PC-3 (cell line): Measurements from ENCODE around the gene WDR5B. TPM values are rescaled to one million over a fixed set of nuclear protein-coding genes. Genes with fewer than 3 reads are reported as not detected.

Experiments used
- ATAC-seq: fragments of 200-7000 bp; cut with Tn5 transposase; 2 replicates; pipeline ENCODE4 v1.9.1; 2020; ENCODE audit warnings: mild to moderate bottlenecking, moderate library complexity
- BruUV-seq: library from RNA; stranded (reverse); fragments of 400-500 nt; replicated peaks from 2 replicates; lab custom pipeline; 2021; lab: Mats Ljungman, UMichigan
- CTCF ChIA-PET: fragments of 300-600 bp; sonication (Branson Sonifier 250); formaldehyde crosslinking; loops from one replicate; lab custom pipeline; 2022; ENCODE audit warnings: antibody characterized with exemption; lab: Charles Lee
- POLR2A ChIA-PET: fragments of 300-600 bp; sonication (Branson Sonifier 250); formaldehyde crosslinking; loops from one replicate; lab custom pipeline; 2022; ENCODE audit warnings: antibody characterized with exemption; ENCODE audit not compliant: unreplicated experiment; lab: Charles Lee
- DNase-seq: peaks from one replicate; pipeline ENCODE4 v3.0.0-alpha.2; 2015
- H2AFZ ChIP-seq: fragments of 300-600 bp; sonication (generic); 2 replicates; pipeline ENCODE4 v1.6.0; 2016; ENCODE audit warnings: antibody characterized with exemption, low read length
- H3F3A ChIP-seq: fragments of 300-600 bp; sonication (generic); one replicate; pipeline ENCODE4 v1.6.0; 2017; ENCODE audit warnings: antibody characterized with exemption, low read length, control low read depth, mild to moderate bottlenecking; ENCODE audit not compliant: unreplicated experiment
- H3K27ac ChIP-seq: fragments of 300-600 bp; sonication (generic); 2 replicates; pipeline ENCODE4 v1.5.1; 2016; ENCODE audit warnings: mild to moderate bottlenecking, low read length
- H3K27me3 ChIP-seq: fragments of 300-600 bp; sonication (generic); 2 replicates; pipeline ENCODE4 v1.6.1; 2016; ENCODE audit warnings: low read length, mixed read lengths
- H3K36me3 ChIP-seq: fragments of 300-600 bp; sonication (generic); 2 replicates; pipeline ENCODE4 v1.6.1; 2016; ENCODE audit warnings: low read depth, mixed run types, low read length, mixed read lengths
- H3K4me1 ChIP-seq: fragments of 300-600 bp; sonication (generic); 2 replicates; pipeline ENCODE4 v1.5.1; 2016; ENCODE audit warnings: low read length; ENCODE audit not compliant: insufficient read depth
- H3K4me2 ChIP-seq: fragments of 300-600 bp; sonication (generic); 2 replicates; pipeline ENCODE4 v1.6.0; 2016; ENCODE audit warnings: low read length
- H3K4me3 ChIP-seq: fragments of 300-600 bp; sonication (generic); 2 replicates; pipeline ENCODE4 v1.5.1; 2016; ENCODE audit warnings: mild to moderate bottlenecking, low read length, mixed read lengths
- H3K79me2 ChIP-seq: fragments of 300-600 bp; sonication (generic); 2 replicates; pipeline ENCODE4 v1.6.1; 2017; ENCODE audit warnings: low read length, mixed read lengths
- H3K9ac ChIP-seq: fragments of 300-600 bp; sonication (generic); 2 replicates; pipeline ENCODE4 v1.6.0; 2016; ENCODE audit warnings: mild to moderate bottlenecking, low read length
- H3K9me2 ChIP-seq: fragments of 300-600 bp; sonication (generic); replicated peaks from 2 replicates; pipeline ENCODE4 v1.6.1; 2016; ENCODE audit warnings: mixed run types, low read length, mixed read lengths
- H3K9me3 ChIP-seq: fragments of 300-600 bp; sonication (generic); 2 replicates; pipeline ENCODE4 v1.6.1; 2016; ENCODE audit warnings: low read length, mixed read lengths
- H4K20me1 ChIP-seq: fragments of 300-600 bp; sonication (generic); 2 replicates; pipeline ENCODE4 v1.6.1; 2016; ENCODE audit warnings: low read length, mixed read lengths
- EZH2 ChIP-seq: fragments of 300-600 bp; sonication (generic); IDR thresholded peaks from one replicate; pipeline ENCODE4 v1.6.1; 2017; ENCODE audit warnings: antibody characterized with exemption, mild to moderate bottlenecking, low read length; ENCODE audit not compliant: unreplicated experiment
- EZH2phosphoT487 ChIP-seq: fragments of 300-600 bp; sonication (generic); IDR thresholded peaks from 2 replicates; pipeline ENCODE4 v1.6.1; 2018; ENCODE audit warnings: mild to moderate bottlenecking, antibody characterized with exemption, low read length, borderline replicate concordance
- intact Hi-C: fragments of 100-400 bp; cut with micrococcal nuclease; formaldehyde crosslinking; loops from 2 replicates; pipeline ENCODE4 v1.9.0; 2023
- total RNA-seq: library from RNA; depleted of rRNA; stranded (reverse); fragments of >200 nt; gene quantifications from 2 replicates; pipeline ENCODE4 v1.2.3, GENCODE V29; 2014
- TF ChIP-seq, protein P1 (sequence below): fragments of 300-600 bp; sonication (generic); conservative IDR thresholded peaks from 2 replicates; pipeline ENCODE4 v1.5.1; 2017; ENCODE audit warnings: antibody characterized with exemption, low read depth, mild to moderate bottlenecking, low read length

The WDR5B gene
- total RNA-seq, 1 experiment from 2014 or later, result 4.0 TPM

DNA sequence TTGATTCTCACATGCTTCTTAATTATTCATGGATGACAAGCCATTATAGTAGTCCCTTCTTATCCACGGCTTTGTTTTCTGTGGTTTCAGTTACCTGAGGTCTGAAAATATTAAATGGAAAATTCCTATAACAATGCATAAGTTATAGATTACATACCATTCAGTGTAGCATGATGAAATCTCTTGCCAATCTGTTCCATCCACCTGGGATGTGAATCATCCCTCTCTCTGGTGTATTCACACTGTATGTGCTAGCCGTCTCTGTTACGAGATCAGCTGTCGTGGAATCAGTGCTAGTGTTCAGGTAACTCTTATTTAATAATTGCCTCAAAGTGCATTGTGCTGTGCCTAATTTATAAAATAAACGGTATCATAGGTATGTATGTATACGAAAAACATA is 5.2 kb downstream of the WDR5B start:
- TF ChIP-seq, protein P1, sequence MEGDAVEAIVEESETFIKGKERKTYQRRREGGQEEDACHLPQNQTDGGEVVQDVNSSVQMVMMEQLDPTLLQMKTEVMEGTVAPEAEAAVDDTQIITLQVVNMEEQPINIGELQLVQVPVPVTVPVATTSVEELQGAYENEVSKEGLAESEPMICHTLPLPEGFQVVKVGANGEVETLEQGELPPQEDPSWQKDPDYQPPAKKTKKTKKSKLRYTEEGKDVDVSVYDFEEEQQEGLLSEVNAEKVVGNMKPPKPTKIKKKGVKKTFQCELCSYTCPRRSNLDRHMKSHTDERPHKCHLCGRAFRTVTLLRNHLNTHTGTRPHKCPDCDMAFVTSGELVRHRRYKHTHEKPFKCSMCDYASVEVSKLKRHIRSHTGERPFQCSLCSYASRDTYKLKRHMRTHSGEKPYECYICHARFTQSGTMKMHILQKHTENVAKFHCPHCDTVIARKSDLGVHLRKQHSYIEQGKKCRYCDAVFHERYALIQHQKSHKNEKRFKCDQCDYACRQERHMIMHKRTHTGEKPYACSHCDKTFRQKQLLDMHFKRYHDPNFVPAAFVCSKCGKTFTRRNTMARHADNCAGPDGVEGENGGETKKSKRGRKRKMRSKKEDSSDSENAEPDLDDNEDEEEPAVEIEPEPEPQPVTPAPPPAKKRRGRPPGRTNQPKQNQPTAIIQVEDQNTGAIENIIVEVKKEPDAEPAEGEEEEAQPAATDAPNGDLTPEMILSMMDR, result no peak
- TF ChIP-seq EZH2, result no peak
- TF ChIP-seq EZH2phosphoT487, result no peak
- Histone ChIP-seq H3K27me3 (no peaks in the 10 kb centered on the region), H3K27ac (no peak overlapping the region), H3K4me1 (peaks cover 19% of the 10 kb centered on the region), H3K79me2 (peaks cover 40% of the 10 kb centered on the region), H4K20me1 (no peaks in the 10 kb centered on the region), H3F3A (no peaks in the 10 kb centered on the region), H3K9me2 (no peaks in the 10 kb centered on the region), H3K4me3 (no peak overlapping the region), H3K9me3 (no peaks in the 10 kb centered on the region), H3K9ac (no peak overlapping the region), H3K36me3 (peaks cover 42% of the 10 kb centered on the region), H3K4me2 (no peak overlapping the region), H2AFZ (no peak overlapping the region)
- ATAC-seq (peak; percentile 34; the same call in 1 of the 2 replicates), DNase-seq (no peak)
- CTCF ChIA-PET, result no interaction called here
- intact Hi-C loops, result no loop called here
- BruUV-seq, result no TSS peak
- POLR2A ChIA-PET, result no interaction called here

DNA sequence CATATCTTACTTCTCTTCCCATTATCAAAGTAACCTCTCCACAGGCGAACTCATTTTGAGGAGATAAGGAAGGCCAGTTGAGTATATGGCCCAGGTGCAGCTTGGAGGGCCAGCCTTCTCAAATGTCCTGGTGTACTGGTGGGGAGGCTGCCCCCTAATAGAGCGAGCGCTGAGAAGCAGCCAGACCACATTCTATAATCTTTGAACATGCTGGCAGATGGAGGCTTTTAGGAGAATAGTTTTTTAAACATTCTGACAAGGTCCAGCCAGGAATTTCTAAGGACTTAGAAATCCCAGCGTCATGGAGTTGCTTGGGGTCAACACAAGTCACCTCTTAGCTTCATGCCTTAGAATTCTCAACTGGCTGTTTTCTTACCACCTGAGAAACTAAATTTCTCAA is 5.8 kb downstream of the WDR5B start:
- DNase-seq, result no peak
- no peak overlapping the region for H3K4me2 ChIP-seq
- H3K9me2 ChIP-seq, result no peaks in the 10 kb centered on the region
- intact Hi-C loops, result no loop called here
- no peaks in the 10 kb centered on the region for H3K9me3 ChIP-seq
- TF ChIP-seq, protein P1, result no peak
- H3K27ac ChIP-seq, result no peak overlapping the region
- no peaks in the 10 kb centered on the region for H3F3A ChIP-seq
- peaks cover 42% of the 10 kb centered on the region for H3K36me3 ChIP-seq
- no peak overlapping the region for H2AFZ ChIP-seq
- no peak for ATAC-seq
- POLR2A ChIA-PET, result no interaction called here
- no peak overlapping the region for H3K9ac ChIP-seq
- CTCF ChIA-PET, result no interaction called here
- H3K4me3 ChIP-seq, result no peak overlapping the region
- H4K20me1 ChIP-seq, result no peaks in the 10 kb centered on the region
- H3K79me2 ChIP-seq, result peaks cover 34% of the 10 kb centered on the region
- BruUV-seq, result no TSS peak
- peaks cover 17% of the 10 kb centered on the region for H3K4me1 ChIP-seq
- H3K27me3 ChIP-seq, result no peaks in the 10 kb centered on the region

DNA sequence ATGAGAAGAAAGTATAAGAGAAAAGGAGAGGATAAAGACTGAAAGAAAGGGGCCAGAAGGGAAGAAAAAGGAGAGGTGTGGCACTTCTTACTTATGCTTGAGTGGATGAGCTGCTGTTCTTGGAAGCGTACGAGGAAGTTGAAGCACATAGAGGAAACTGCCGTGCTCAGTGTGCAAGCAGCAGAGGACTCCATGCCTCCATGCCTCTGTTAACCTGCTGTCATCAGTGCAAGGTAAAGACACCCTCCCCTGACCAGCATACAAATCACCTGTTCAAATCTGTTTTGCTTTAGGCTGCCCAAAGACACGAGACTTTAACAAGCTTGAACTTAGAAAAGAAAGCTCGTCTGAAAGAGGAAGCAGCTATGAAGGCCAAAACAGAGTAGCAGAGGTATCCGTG is 6.4 kb downstream of the WDR5B start:
- no peaks in the 10 kb centered on the region for H3K27me3 ChIP-seq
- ATAC-seq, result no peak
- no peak for TF ChIP-seq EZH2phosphoT487
- TF ChIP-seq, protein P1, result no peak
- no peak for TF ChIP-seq EZH2
- peaks cover 28% of the 10 kb centered on the region for H3K79me2 ChIP-seq
- ChIA-PET POLR2A (interaction anchor here (0.6 kb wide), 2 partner anchors 190 to 253 kb away, joined by 12 to 23 read pairs; no protein-coding TSS in a partner anchor), CTCF (no interaction called here)
- H3K27ac ChIP-seq, result no peak overlapping the region
- no peak overlapping the region for H2AFZ ChIP-seq
- no peak for DNase-seq
- no peaks in the 10 kb centered on the region for H3F3A ChIP-seq
- no peaks in the 10 kb centered on the region for H4K20me1 ChIP-seq
- BruUV-seq, result no TSS peak
- H3K4me1 ChIP-seq, result peaks cover 10% of the 10 kb centered on the region
- no peaks in the 10 kb centered on the region for H3K9me3 ChIP-seq
- no peak overlapping the region for H3K4me3 ChIP-seq
- H3K4me2 ChIP-seq, result no peak overlapping the region
- no peak overlapping the region for H3K9ac ChIP-seq
- no peaks in the 10 kb centered on the region for H3K9me2 ChIP-seq
- H3K36me3 ChIP-seq, result peaks cover 45% of the 10 kb centered on the region
- intact Hi-C loops, result no loop called here
